NCI-H345 treated with DMSO at 0.1 percent for 48 hours (cell line): ENCODE data around the gene RTL1.

ENCODE experiments used
- DNase-seq: peaks from one replicate; lab custom pipeline; 2025; ENCODE audit not compliant: unreplicated experiment; lab: John Stamatoyannopoulos, UW

Gene RTL1

GRCh38 chr14:100882991-100883788 is 20.3 kb downstream of the RTL1 start:
- DNase-seq = no peak

GRCh38 chr14:100882026-100882967 is 21.2 kb downstream of the RTL1 start:
- no peak for DNase-seq

- no peak for DNase-seq
Measured at GRCh38 chr14:100881211-100882025, 22.1 kb downstream of the RTL1 start.

GRCh38 chr14:100880271-100881101 is 23.0 kb downstream of the RTL1 start:
- DNase-seq = no peak

- no peak for DNase-seq
Measured at GRCh38 chr14:100879782-100880181, 23.7 kb downstream of the RTL1 start.

- DNase-seq = no peak
Measured at GRCh38 chr14:100879194-100879593, 24.3 kb downstream of the RTL1 start.

- DNase-seq = no peak
Measured at GRCh38 chr14:100878271-100879146, 25.0 kb downstream of the RTL1 start.

- no peak for DNase-seq
Measured at GRCh38 chr14:100875861-100876590, 27.5 kb downstream of the RTL1 start.

GRCh38 chr14:100875126-100875525 is 28.4 kb downstream of the RTL1 start:
- DNase-seq = no peak

- DNase-seq = no peak
Measured at GRCh38 chr14:100874411-100875091, 29.0 kb downstream of the RTL1 start.

GRCh38 chr14:100874051-100874410 is 29.5 kb downstream of the RTL1 start:
- no peak for DNase-seq

- no peak for DNase-seq
Measured at GRCh38 chr14:100873096-100873482, 30.4 kb downstream of the RTL1 start.

- DNase-seq = no peak
Measured at GRCh38 chr14:100872259-100873095, 31.0 kb downstream of the RTL1 start.

- DNase-seq = no peak
Measured at GRCh38 chr14:100871234-100872186, 32.0 kb downstream of the RTL1 start.

GRCh38 chr14:100868621-100869370 is 34.7 kb downstream of the RTL1 start:
- no peak for DNase-seq
